GM12872 (cell line): Measurements from ENCODE around the gene IRF2.

Source experiments
- TF ChIP-seq, protein P1 (sequence below): IDR thresholded peaks from 3 replicates; pipeline ENCODE4 v1.5.1; 2011; ENCODE audit warnings: low read depth, mild to moderate bottlenecking, low read length, moderate library complexity; ENCODE audit not compliant: insufficient read depth

Gene IRF2

DNA sequence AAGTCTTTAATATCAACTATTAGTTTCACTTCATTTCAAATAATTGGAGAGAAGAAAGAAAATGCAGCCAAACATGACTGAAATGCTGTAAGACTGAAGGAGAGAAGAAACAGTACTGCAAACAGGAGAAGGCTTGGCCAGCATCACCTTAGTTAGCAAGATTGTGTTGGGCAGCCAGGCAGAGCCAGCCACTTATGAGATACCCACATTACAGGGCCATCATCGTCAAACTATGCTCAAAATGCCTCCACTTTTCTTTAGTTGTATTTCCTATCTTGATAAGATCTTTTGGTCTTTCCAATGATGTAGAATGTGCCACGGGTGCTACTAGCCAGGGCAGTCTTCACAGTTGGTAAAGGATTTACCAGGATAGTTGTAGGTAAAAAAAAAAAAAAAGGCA, 10.9 kb upstream of the IRF2 start:
- TF ChIP-seq, protein P1, sequence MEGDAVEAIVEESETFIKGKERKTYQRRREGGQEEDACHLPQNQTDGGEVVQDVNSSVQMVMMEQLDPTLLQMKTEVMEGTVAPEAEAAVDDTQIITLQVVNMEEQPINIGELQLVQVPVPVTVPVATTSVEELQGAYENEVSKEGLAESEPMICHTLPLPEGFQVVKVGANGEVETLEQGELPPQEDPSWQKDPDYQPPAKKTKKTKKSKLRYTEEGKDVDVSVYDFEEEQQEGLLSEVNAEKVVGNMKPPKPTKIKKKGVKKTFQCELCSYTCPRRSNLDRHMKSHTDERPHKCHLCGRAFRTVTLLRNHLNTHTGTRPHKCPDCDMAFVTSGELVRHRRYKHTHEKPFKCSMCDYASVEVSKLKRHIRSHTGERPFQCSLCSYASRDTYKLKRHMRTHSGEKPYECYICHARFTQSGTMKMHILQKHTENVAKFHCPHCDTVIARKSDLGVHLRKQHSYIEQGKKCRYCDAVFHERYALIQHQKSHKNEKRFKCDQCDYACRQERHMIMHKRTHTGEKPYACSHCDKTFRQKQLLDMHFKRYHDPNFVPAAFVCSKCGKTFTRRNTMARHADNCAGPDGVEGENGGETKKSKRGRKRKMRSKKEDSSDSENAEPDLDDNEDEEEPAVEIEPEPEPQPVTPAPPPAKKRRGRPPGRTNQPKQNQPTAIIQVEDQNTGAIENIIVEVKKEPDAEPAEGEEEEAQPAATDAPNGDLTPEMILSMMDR: no peak

DNA sequence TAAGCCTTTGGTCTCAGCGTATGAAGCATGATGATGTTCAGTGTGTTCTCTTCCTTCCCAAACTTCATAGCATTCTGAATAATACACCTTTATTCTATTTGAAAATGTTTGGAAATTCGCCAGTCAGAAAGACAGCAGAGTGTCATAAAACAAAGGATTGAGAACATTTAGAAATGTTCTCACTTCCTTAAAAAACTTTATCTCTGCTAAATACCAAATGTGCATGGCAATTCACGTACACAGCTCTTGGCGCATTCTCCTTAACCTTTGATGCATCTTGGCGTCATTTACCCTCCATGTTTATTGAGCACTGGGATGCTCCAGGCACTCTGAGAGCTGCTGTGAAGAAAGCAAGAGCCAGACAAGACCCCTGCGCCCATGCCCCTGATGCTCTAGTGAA, 7.2 kb upstream of the IRF2 start:
- TF ChIP-seq, protein P1: no peak

DNA sequence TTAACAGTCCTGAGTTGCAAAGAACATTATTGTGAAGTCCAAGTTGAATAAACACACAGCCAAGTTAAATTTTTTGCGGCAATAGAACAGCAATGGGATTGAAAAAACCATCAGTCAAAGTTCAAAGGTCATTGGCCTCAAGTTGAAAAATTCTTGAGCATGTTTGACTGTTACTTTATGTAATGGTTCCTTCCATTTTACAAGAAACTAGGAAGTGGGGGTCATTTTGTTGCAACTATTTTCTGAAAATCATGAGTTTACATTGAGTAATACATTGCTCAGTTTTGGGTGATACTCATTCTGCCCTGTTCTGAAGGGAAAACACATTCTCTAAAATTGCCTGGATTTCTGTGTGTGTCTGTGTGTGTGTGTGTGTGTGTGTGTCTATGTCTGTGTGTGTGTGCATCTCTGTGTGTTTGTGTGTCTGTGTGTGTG, 5.2 kb upstream of the IRF2 start:
- TF ChIP-seq, protein P1: no peak

DNA sequence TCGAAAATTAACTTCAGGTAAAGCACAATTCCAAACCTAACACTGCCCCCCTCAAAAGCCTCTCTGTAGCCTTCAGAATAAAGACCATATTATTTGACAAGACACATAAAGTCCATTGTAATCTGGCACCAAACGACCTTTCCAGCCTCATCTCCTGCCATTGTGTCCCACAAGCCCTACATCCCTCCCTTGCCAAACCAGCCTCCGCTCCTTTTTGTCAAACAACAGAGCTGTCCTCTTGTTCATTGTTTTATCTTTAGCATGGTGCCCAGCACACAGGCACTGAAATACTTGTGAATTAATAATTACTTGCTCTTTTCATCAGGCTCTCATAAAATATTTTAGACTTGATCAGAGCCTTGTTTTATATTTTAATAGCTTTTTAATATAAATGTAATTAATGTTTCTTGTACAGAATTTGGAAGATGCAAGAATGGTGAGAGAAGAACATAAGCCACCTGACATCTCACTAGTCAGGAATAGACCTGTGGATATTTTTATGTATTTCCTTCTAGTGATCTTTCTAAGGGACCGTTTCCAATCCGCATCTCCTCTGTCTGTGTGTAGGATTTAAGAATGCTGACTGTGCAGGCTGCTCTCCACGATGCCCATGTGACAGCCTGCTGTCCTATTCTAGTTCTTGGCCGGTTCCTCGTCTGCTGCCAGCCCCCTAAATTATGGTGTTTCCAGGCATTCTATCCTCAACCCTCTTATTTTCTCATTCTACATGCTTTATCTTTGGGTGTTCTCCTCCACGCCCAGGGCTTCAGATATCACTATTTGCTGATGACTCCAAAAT, 3.0 kb upstream of the IRF2 start:
- TF ChIP-seq, protein P1: no peak

DNA sequence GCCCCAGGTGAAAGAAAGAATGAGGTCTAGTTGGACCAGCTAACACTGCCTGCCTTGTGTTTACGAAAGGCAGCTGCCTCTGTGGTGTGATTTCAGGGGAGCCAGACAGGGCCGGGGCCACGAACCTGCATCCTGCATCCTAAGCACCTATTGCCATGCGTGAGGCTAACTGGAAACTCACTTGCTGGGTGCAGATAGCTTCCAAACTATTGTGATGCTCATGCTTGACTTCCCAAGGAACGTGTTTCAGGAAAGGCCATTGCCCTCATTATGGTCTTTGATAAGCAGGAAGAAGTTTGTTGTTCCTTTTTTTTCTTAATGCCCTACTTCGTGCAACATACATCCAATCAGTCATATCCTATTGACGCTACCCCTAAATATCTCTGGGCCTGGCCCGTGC, 2.3 kb upstream of the IRF2 start:
- TF ChIP-seq, protein P1: no peak

DNA sequence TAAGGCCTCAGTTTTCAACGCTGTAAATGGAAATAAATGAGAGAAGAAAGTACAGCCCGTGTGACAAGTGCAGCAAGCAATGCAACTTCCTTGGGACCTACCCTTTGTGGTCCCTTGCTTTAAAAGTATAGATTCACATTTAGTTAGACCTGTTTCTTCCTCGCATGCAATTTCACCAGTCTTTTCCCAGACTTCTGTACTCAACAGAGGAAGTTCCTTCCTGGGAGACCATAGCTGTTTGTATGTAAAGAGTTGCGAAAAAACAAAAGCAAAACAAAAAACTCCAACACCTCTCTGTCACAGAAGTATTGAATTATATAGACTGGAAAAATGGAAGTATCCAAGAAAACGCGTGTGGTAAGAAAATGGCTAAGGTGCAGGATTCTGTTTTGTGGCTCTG, 1.1 kb upstream of the IRF2 start:
- TF ChIP-seq, protein P1: no peak

DNA sequence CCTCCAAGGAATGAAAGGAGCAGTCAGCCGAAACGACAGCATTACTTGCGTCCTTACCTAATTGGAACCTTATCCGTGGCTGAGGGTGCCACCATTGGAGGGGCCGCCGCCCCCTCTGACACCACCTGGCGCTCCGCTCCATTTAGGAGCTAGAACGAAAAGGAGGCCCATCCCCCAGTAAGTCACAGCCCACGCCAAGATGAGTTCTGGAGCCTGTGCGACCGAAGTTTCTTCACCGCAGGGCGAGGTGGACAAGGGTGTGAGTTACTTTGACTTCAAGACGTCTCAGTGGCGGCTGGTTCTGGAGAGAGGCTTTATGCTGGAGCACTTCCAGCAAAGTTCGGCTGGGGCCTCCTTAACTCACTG, 729 bp upstream of the IRF2 start:
- TF ChIP-seq, protein P1: no peak
